Nephron progenitor cell (in vitro differentiated cells): ENCODE data around the gene CHMP4A.

Experiments used
- DNase-seq: peaks from one replicate; pipeline ENCODE4 v3.0.0; 2021
- H3K27ac Mint-ChIP-seq: 2 replicates; pipeline ENCODE4 v1.8.0; 2021; ENCODE audit warnings: mild to moderate bottlenecking, moderate library complexity, mixed read lengths
- H3K27me3 Mint-ChIP-seq: 2 replicates; pipeline ENCODE4 v1.8.0; 2021; ENCODE audit warnings: mild to moderate bottlenecking, low read depth, mixed read lengths; ENCODE audit not compliant: poor library complexity
- H3K36me3 Mint-ChIP-seq: 2 replicates; pipeline ENCODE4 v1.8.0; 2021; ENCODE audit warnings: low read depth, mixed read lengths
- H3K4me1 Mint-ChIP-seq: 2 replicates; pipeline ENCODE4 v1.8.0; 2021; ENCODE audit warnings: mixed read lengths
- H3K4me3 Mint-ChIP-seq: 2 replicates; pipeline ENCODE4 v1.8.0; 2021; ENCODE audit warnings: mild to moderate bottlenecking, moderate library complexity, mixed read lengths
- H3K9me3 Mint-ChIP-seq: 2 replicates; pipeline ENCODE4 v1.8.0; 2021; ENCODE audit warnings: mild to moderate bottlenecking, moderate library complexity, mixed read lengths
- CTCF ChIP-seq: fragments of 200-600 bp; sonication (generic); IDR thresholded peaks from 2 replicates; pipeline ENCODE4 v1.5.0; 2021; ENCODE audit warnings: antibody characterized with exemption

The CHMP4A gene

GRCh38 chr14:24194186-24194872, 19.0 kb downstream of the CHMP4A start:
- no peak for DNase-seq
- no peak for TF ChIP-seq CTCF
- H3K4me3 Mint-ChIP-seq: peak overlapping the region; percentile 94
- peaks cover 4% of the 10 kb centered on the region for H3K27me3 Mint-ChIP-seq
- no peak overlapping the region for H3K27ac Mint-ChIP-seq
- H3K9me3 Mint-ChIP-seq: no peaks in the 10 kb centered on the region
- H3K36me3 Mint-ChIP-seq: peaks cover 52% of the 10 kb centered on the region
- peaks cover 57% of the 10 kb centered on the region for H3K4me1 Mint-ChIP-seq

- DNase-seq: no peak
- peaks cover 60% of the 10 kb centered on the region for H3K4me1 Mint-ChIP-seq
- H3K4me3 Mint-ChIP-seq: no peak overlapping the region
- H3K27ac Mint-ChIP-seq: peak overlapping the region; percentile 54
- H3K27me3 Mint-ChIP-seq: peaks cover 5% of the 10 kb centered on the region
- no peak for TF ChIP-seq CTCF
- H3K36me3 Mint-ChIP-seq: peaks cover 41% of the 10 kb centered on the region
- no peaks in the 10 kb centered on the region for H3K9me3 Mint-ChIP-seq
Measured at GRCh38 chr14:24192933-24193332, 20.4 kb downstream of the CHMP4A start.

DNA sequence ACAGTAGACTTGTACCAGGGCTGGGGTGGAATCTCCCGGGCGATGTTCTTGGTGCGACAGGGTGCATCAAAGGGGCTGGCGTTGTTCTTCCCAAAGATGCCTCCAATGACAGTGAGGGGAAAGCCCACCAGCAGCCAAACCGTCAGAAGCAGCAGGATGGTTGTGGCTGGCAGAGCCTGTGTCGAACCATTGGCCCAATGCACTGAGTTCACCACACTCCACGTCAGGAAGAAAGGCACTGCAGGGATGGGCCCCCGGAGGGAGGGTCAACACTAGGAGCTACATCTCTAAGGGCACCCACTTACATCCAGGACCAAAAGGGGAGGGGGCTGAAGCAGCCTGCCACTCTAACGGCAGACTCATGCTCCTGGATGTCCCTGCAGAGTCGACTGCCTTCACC, 22.9 kb downstream of the CHMP4A start:
- Mint-ChIP-seq H3K9me3 (no peaks in the 10 kb centered on the region), H3K4me1 (peaks cover 57% of the 10 kb centered on the region), H3K36me3 (peaks cover 49% of the 10 kb centered on the region), H3K27me3 (peaks cover 10% of the 10 kb centered on the region), H3K4me3 (no peak overlapping the region), H3K27ac (no peak overlapping the region)
- no peak for TF ChIP-seq CTCF
- DNase-seq: no peak

GRCh38 chr14:24189460-24189859, 23.8 kb downstream of the CHMP4A start:
- peak overlapping the region; percentile 89 for H3K4me3 Mint-ChIP-seq
- peak overlapping the region; percentile 7 for H3K27ac Mint-ChIP-seq
- DNase-seq: no peak
- peaks cover 51% of the 10 kb centered on the region for H3K4me1 Mint-ChIP-seq
- TF ChIP-seq CTCF: no peak
- H3K36me3 Mint-ChIP-seq: peaks cover 45% of the 10 kb centered on the region
- peaks cover 10% of the 10 kb centered on the region for H3K27me3 Mint-ChIP-seq
- no peaks in the 10 kb centered on the region for H3K9me3 Mint-ChIP-seq

DNA sequence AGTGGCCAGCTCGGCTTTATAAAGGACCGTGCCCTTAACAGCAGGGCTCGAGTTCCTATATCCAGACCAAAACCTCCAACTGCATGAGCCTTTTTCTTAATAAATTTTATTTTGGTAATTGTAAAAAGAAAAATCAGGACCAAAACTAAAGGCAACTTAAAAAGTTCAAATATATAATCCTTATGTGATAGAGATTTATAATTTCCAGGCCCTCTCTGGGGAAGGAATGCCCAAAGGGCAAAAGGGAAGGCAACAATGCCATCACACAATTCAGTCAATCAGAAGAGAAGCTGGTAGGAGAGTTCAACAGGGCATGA, 24.3 kb downstream of the CHMP4A start:
- H3K4me1 Mint-ChIP-seq: peaks cover 47% of the 10 kb centered on the region
- H3K4me3 Mint-ChIP-seq: peak overlapping the region; percentile 89
- peaks cover 10% of the 10 kb centered on the region for H3K27me3 Mint-ChIP-seq
- peak overlapping the region; percentile 7 for H3K27ac Mint-ChIP-seq
- DNase-seq: no peak
- no peaks in the 10 kb centered on the region for H3K9me3 Mint-ChIP-seq
- H3K36me3 Mint-ChIP-seq: peaks cover 41% of the 10 kb centered on the region
- TF ChIP-seq CTCF: no peak
